Gastrocnemius medialis (tissue), 4 donors: ENCODE measurements around the gene MAML3. TPM values are rescaled to one million over a fixed set of nuclear protein-coding genes. Genes with fewer than 3 reads are reported as not detected.

Experiments
- ATAC-seq, 2 donors: fragments of 150-250 bp; one replicate each; pipeline ENCODE4 v1.9.1; 2016
- DNase-seq, 2 donors: peaks; one replicate each; pipeline ENCODE4 v3.0.0-alpha.2; 2019
- H3K27ac ChIP-seq, 4 donors: fragments of 200-600 bp; sonication (generic); 1 replicate in 1 of 4; 2 replicates in 3 of 4; pipeline ENCODE4 v1.5.1; 2016 to 2018; ENCODE audit warnings: mild to moderate bottlenecking in 2 of 4, moderate library complexity in 1 of 4
- H3K27me3 ChIP-seq, 3 donors: fragments of 200-600 bp; sonication (generic) in 2 of 3; 1 replicate in 1 of 3; 2 replicates in 2 of 3; pipeline versions ENCODE4 v1.5.1 to v1.6.0; 2016 to 2019; ENCODE audit warnings: mild to moderate bottlenecking in 1 of 3, moderate library complexity in 1 of 3
- H3K36me3 ChIP-seq, 2 donors: fragments of 200-600 bp; sonication (generic) in 1 of 2; one replicate each; pipeline ENCODE4 v1.5.1; 2017 to 2018
- H3K4me1 ChIP-seq, 2 donors: fragments of 200-600 bp; sonication (generic) in 1 of 2; one replicate each; pipeline ENCODE4 v1.5.1; 2016 to 2017; ENCODE audit warnings: mild to moderate bottlenecking in 2 of 2
- H3K4me3 ChIP-seq, 4 donors: fragments of 200-600 bp; sonication (generic) in 3 of 4; 1 replicate in 1 of 4; 2 replicates in 3 of 4; pipeline ENCODE4 v1.5.1; 2016 to 2019; ENCODE audit warnings: mild to moderate bottlenecking in 2 of 4
- H3K9me3 ChIP-seq, 3 donors: fragments of 200-600 bp; sonication (generic) in 2 of 3; 1 replicate in 1 of 3; 2 replicates in 2 of 3; pipeline ENCODE4 v1.5.1; 2016 to 2019
- CTCF ChIP-seq, 5 experiments: fragments of 450-650 bp in 3 of 5; fragments of 200-600 bp in 2 of 5; sonication (generic) in 2 of 5; IDR thresholded peaks in 4 of 5; conservative IDR thresholded peaks in 1 of 5; 1 replicate in 4 of 5; 2 replicates in 1 of 5; pipeline ENCODE4 v1.5.1; 2016 to 2019; ENCODE audit warnings: antibody characterized with exemption in 5 of 5, mild to moderate bottlenecking in 3 of 5, moderate library complexity in 3 of 5
- POLR2A ChIP-seq, 2 donors: fragments of 450-650 bp; IDR thresholded peaks; one replicate each; pipeline ENCODE4 v1.6.1; 2017; ENCODE audit warnings: antibody characterized with exemption in 2 of 2, mild to moderate bottlenecking in 2 of 2, moderate library complexity in 2 of 2
- in situ Hi-C, 4 donors: fragments of 200-750 bp; cut with MboI; loops; one replicate each; pipeline versions ENCODE4 v1.15.0 to v1.8.0; 2017; ENCODE audit warnings: low sequenced_read_pairs in 4 of 4
- intact Hi-C: fragments of 100-400 bp; cut with DNase I; formaldehyde crosslinking; loops from one replicate; pipeline ENCODE4 v1.15.1; 2023; ENCODE audit warnings: low total_unique reads
- total RNA-seq, 4 donors: library from RNA; depleted of rRNA; stranded (reverse); fragments of >200 nt; gene quantifications; one replicate each; pipeline versions ENCODE4 v1.1.0 to v1.2.3, GENCODE V29; 2016

Gene MAML3
- total RNA-seq, 4 donors from 2014 or later, result 0.98 to 1.5 (median 1.4) TPM

GRCh38 chr4:140138428-140138827, 15.6 kb downstream of the MAML3 start:
- no peak for DNase-seq
- TF ChIP-seq POLR2A (IDR thresholded peaks at IDR 0.05) (no peak), CTCF (IDR thresholded peaks at IDR 0.05 in 4 of 5, conservative IDR thresholded peaks at IDR 0.05 in 1 of 5) (no peak)
- H3K27me3 ChIP-seq, result no peaks in the 10 kb centered on the region
- no peak for ATAC-seq
- no peak overlapping the region for H3K27ac ChIP-seq
- no peaks in the 10 kb centered on the region for H3K4me1 ChIP-seq
- H3K9me3 ChIP-seq, result no peaks in the 10 kb centered on the region
- no peak overlapping the region for H3K4me3 ChIP-seq
- in situ Hi-C loops, result no loop called here
- intact Hi-C loops, result no loop called here
- H3K36me3 ChIP-seq, result no peaks in the 10 kb centered on the region

GRCh38 chr4:140137671-140138070, 16.3 kb downstream of the MAML3 start:
- intact Hi-C loops (no loop called here), in situ Hi-C loops (no loop called here)
- no peaks in the 10 kb centered on the region for H3K27me3 ChIP-seq
- H3K27ac ChIP-seq, result no peak overlapping the region
- DNase-seq, result no peak
- no peaks in the 10 kb centered on the region for H3K36me3 ChIP-seq
- no peak for ATAC-seq
- H3K9me3 ChIP-seq, result no peaks in the 10 kb centered on the region
- H3K4me1 ChIP-seq, result peaks cover 0 to 3% of the 10 kb centered on the region in 2 donors
- TF ChIP-seq POLR2A (IDR thresholded peaks at IDR 0.05), result no peak
- TF ChIP-seq CTCF (IDR thresholded peaks at IDR 0.05 in 4 of 5, conservative IDR thresholded peaks at IDR 0.05 in 1 of 5), result no peak
- H3K4me3 ChIP-seq, result no peak overlapping the region

DNA sequence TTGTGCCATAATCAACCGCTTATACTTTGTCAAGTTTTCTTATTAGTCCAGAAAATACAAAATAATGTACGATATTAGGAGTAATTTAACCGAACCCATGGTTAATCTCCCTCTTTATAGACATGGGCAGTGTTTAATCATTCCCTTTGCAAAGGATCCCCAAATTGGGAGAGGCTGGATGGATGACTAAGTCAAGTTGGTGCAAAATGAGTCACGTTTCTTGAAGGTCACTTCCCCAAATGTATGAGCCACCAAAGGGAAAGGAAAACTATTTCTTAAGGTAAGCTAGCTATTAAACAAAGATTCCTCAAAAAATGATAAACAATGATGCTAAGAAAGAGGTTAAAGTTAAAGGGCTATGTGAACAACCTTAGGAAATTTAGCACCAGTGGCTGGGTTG, 17.5 kb downstream of the MAML3 start:
- Histone ChIP-seq H3K4me1 (peaks cover 0 to 3% of the 10 kb centered on the region in 2 donors), H3K27me3 (no peaks in the 10 kb centered on the region), H3K27ac (no peak overlapping the region), H3K4me3 (no peak overlapping the region), H3K36me3 (no peaks in the 10 kb centered on the region), H3K9me3 (no peaks in the 10 kb centered on the region)
- ATAC-seq (no peak), DNase-seq (no peak)
- TF ChIP-seq CTCF (IDR thresholded peaks at IDR 0.05 in 4 of 5, conservative IDR thresholded peaks at IDR 0.05 in 1 of 5) (no peak), POLR2A (IDR thresholded peaks at IDR 0.05) (no peak)
- intact Hi-C loops (no loop called here), in situ Hi-C loops (no loop called here)

DNA sequence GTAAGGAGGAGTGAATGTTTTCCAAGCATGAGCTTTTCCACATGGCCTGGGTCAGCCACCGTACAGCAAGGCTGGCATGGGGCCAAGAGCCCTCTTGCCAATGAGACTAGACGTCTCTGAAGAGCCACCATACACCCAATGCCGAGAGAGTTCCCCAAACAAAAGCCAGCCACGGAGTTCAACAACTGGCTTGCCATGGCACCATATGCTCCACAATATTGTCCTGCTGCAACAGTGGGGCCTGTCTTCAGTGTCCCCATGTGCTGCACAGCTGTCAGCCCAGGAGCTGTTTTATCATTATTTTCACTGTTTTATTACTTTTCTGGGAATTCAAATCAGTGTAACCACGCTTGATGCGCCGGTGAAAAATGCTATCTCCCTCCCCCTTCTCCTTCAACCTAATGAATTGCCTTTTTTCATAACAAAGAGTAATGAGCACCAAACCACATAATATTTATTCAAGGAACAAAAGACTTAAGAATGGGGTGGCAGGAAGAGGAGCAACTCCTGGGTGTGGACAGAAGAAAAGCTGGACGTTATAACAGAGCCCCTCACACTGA, 18.4 kb downstream of the MAML3 start:
- in situ Hi-C loops, result no loop called here
- H3K27ac ChIP-seq, result no peak overlapping the region
- ATAC-seq (no peak), DNase-seq (no peak)
- H3K36me3 ChIP-seq, result no peaks in the 10 kb centered on the region
- H3K4me1 ChIP-seq, result peaks cover 0 to 3% of the 10 kb centered on the region in 2 donors
- no peaks in the 10 kb centered on the region for H3K9me3 ChIP-seq
- TF ChIP-seq CTCF (IDR thresholded peaks at IDR 0.05 in 4 of 5, conservative IDR thresholded peaks at IDR 0.05 in 1 of 5) (no peak), POLR2A (IDR thresholded peaks at IDR 0.05) (no peak)
- H3K27me3 ChIP-seq, result no peaks in the 10 kb centered on the region
- no peak overlapping the region for H3K4me3 ChIP-seq
- intact Hi-C loops, result no loop called here
